Panc1 (cell line): ENCODE results near the gene LPP. TPM values are rescaled to one million over a fixed set of nuclear protein-coding genes. Genes with fewer than 3 reads are reported as not detected.
A peak's percentile ranks its signal among the peaks of the same experiment; 100 is the strongest.

Source experiments
- ATAC-seq: fragments of 200-7000 bp; cut with Tn5 transposase; 2 replicates; pipeline ENCODE4 v1.9.1; 2020; ENCODE audit warnings: mild to moderate bottlenecking, moderate library complexity
- BruUV-seq: library from RNA; stranded (reverse); fragments of 400-500 nt; replicated peaks from 2 replicates; lab custom pipeline; 2021; lab: Mats Ljungman, UMichigan
- CTCF ChIA-PET: fragments of 300-600 bp; sonication (Branson Sonifier 250); formaldehyde crosslinking; loops from one replicate; lab custom pipeline; 2022; ENCODE audit warnings: antibody characterized with exemption; lab: Charles Lee
- POLR2A ChIA-PET: fragments of 300-600 bp; sonication (Branson Sonifier 250); formaldehyde crosslinking; loops from one replicate; lab custom pipeline; 2022; ENCODE audit warnings: antibody characterized with exemption; lab: Charles Lee
- DNase-seq: peaks from one replicate; pipeline ENCODE4 v3.0.0-alpha.2; 2010; ENCODE audit warnings: low read depth, low spot score
- H3K27ac ChIP-seq: 2 replicates; pipeline ENCODE4 v1.5.1; 2011; ENCODE audit warnings: mild to moderate bottlenecking, low read length, inconsistent platforms
- H3K27me3 ChIP-seq: fragments of 200-500 bp; sonication (Bioruptor generic); 2 replicates; pipeline ENCODE4 v1.6.0; 2014; ENCODE audit warnings: low read length, inconsistent platforms; ENCODE audit not compliant: control insufficient read depth, insufficient read depth
- H3K36me3 ChIP-seq: fragments of 200-500 bp; sonication (Bioruptor generic); 2 replicates; pipeline ENCODE4 v1.5.1; 2014; ENCODE audit warnings: inconsistent platforms, mild to moderate bottlenecking, low read length, moderate library complexity; ENCODE audit not compliant: control insufficient read depth, insufficient read depth
- H3K4me1 ChIP-seq: 2 replicates; pipeline ENCODE4 v1.5.1; 2011; ENCODE audit warnings: inconsistent platforms, mild to moderate bottlenecking, low read length, moderate library complexity; ENCODE audit not compliant: control insufficient read depth, insufficient read depth
- H3K4me3 ChIP-seq, 2 experiments: 2 replicates each; pipeline ENCODE4 v1.5.1; 2011 to 2012; ENCODE audit warnings: low read depth in 2 of 2, low read length in 2 of 2, mild to moderate bottlenecking in 2 of 2, inconsistent platforms in 1 of 2, moderate library complexity in 1 of 2
- H3K9me3 ChIP-seq: fragments of 200-500 bp; sonication (Bioruptor generic); 2 replicates; pipeline ENCODE4 v1.5.1; 2014; ENCODE audit warnings: low read depth, mild to moderate bottlenecking, inconsistent platforms, low read length, moderate library complexity; ENCODE audit not compliant: control insufficient read depth, insufficient read depth
- POLR2AphosphoS5 ChIP-seq: IDR thresholded peaks from 2 replicates; pipeline ENCODE4 v1.6.1; 2012; ENCODE audit warnings: mild to moderate bottlenecking, low read depth, low read length, moderate library complexity
- SIN3A ChIP-seq: IDR thresholded peaks from 2 replicates; pipeline ENCODE4 v1.6.1; 2012; ENCODE audit warnings: low read depth, mild to moderate bottlenecking, low read length, moderate library complexity, borderline replicate concordance; ENCODE audit not compliant: insufficient read depth
- TCF7L2 ChIP-seq: IDR thresholded peaks from 2 replicates; pipeline ENCODE4 v1.6.1; 2011; ENCODE audit warnings: mild to moderate bottlenecking, low read depth, low read length, inconsistent platforms
- in situ Hi-C: cut with HindIII; loops from 2 replicates; pipeline ENCODE4 v1.10.0; 2016; ENCODE audit warnings: low sequenced_read_pairs, low pct_unique_long_range_greater_than_20kb
- intact Hi-C: fragments of 100-400 bp; cut with micrococcal nuclease; formaldehyde crosslinking; loops from one replicate; pipeline ENCODE4 v1.10.0; 2022; ENCODE audit not compliant: unreplicated experiment
- total RNA-seq: library from RNA; stranded (reverse); gene quantifications from one replicate; pipeline ENCODE4 v1.2.1, GENCODE V29; 2021; ENCODE audit not compliant: unreplicated experiment
- TF ChIP-seq, protein P1 (sequence below): fragments of 450-650 bp; IDR thresholded peaks from 2 replicates; pipeline ENCODE4 v1.5.1; 2017; ENCODE audit warnings: mild to moderate bottlenecking
- TF ChIP-seq, protein P2 (sequence below), 2 experiments: IDR thresholded peaks; 2 replicates each; pipeline ENCODE4 v1.6.1; 2011 to 2012; ENCODE audit warnings: low read depth in 2 of 2, control low read depth in 1 of 2, low read length in 1 of 2, mild to moderate bottlenecking in 1 of 2, moderate library complexity in 1 of 2; ENCODE audit not compliant: insufficient read depth in 1 of 2

LPP gene
- total RNA-seq, 1 experiment from 2014 or later = 90.0 TPM

DNA sequence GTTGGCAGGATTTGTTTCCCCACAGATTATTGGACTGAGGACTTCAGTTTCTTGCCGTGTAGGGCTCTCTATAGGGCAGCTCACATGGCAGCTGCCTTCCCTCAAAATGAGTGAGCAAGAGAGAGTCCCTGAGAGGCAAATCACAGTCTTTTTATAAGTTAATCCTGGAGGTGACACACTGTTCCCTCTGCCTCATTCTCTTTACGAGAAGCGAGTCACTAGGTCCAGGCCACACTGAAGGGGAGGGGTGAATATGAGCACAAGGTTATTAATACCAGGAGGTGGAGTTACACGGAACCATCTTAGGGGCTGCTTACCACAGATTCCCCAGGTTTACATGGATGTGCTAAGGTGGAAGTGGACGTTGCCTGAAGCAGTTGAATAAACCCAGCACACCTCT, 77.0 kb downstream of the LPP start:
- ChIA-PET POLR2A (no interaction called here), CTCF (no interaction called here)
- intact Hi-C loops (no loop called here), in situ Hi-C loops (no loop called here)
- H3K36me3 ChIP-seq = no peaks in the 10 kb centered on the region
- TF ChIP-seq TCF7L2 (no peak), SIN3A (no peak), POLR2AphosphoS5 (no peak)
- TF ChIP-seq, protein P1, sequence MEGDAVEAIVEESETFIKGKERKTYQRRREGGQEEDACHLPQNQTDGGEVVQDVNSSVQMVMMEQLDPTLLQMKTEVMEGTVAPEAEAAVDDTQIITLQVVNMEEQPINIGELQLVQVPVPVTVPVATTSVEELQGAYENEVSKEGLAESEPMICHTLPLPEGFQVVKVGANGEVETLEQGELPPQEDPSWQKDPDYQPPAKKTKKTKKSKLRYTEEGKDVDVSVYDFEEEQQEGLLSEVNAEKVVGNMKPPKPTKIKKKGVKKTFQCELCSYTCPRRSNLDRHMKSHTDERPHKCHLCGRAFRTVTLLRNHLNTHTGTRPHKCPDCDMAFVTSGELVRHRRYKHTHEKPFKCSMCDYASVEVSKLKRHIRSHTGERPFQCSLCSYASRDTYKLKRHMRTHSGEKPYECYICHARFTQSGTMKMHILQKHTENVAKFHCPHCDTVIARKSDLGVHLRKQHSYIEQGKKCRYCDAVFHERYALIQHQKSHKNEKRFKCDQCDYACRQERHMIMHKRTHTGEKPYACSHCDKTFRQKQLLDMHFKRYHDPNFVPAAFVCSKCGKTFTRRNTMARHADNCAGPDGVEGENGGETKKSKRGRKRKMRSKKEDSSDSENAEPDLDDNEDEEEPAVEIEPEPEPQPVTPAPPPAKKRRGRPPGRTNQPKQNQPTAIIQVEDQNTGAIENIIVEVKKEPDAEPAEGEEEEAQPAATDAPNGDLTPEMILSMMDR = no peak
- TF ChIP-seq, protein P2, sequence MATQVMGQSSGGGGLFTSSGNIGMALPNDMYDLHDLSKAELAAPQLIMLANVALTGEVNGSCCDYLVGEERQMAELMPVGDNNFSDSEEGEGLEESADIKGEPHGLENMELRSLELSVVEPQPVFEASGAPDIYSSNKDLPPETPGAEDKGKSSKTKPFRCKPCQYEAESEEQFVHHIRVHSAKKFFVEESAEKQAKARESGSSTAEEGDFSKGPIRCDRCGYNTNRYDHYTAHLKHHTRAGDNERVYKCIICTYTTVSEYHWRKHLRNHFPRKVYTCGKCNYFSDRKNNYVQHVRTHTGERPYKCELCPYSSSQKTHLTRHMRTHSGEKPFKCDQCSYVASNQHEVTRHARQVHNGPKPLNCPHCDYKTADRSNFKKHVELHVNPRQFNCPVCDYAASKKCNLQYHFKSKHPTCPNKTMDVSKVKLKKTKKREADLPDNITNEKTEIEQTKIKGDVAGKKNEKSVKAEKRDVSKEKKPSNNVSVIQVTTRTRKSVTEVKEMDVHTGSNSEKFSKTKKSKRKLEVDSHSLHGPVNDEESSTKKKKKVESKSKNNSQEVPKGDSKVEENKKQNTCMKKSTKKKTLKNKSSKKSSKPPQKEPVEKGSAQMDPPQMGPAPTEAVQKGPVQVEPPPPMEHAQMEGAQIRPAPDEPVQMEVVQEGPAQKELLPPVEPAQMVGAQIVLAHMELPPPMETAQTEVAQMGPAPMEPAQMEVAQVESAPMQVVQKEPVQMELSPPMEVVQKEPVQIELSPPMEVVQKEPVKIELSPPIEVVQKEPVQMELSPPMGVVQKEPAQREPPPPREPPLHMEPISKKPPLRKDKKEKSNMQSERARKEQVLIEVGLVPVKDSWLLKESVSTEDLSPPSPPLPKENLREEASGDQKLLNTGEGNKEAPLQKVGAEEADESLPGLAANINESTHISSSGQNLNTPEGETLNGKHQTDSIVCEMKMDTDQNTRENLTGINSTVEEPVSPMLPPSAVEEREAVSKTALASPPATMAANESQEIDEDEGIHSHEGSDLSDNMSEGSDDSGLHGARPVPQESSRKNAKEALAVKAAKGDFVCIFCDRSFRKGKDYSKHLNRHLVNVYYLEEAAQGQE (IDR thresholded peaks at IDR 0.05; ENCODE audit: insufficient read depth in 1 of 2, low read depth in 2 of 2, low read length in 1 of 2) = no peak
- BruUV-seq = no TSS peak
- H3K4me1 ChIP-seq = no peaks in the 10 kb centered on the region
- ATAC-seq (peak; percentile 81; the same call in 1 of the 2 replicates), DNase-seq (peak; percentile 67)
- no peak overlapping the region for H3K27ac ChIP-seq
- no peaks in the 10 kb centered on the region for H3K9me3 ChIP-seq
- no peaks in the 10 kb centered on the region for H3K27me3 ChIP-seq
- no peak overlapping the region for H3K4me3 ChIP-seq

DNA sequence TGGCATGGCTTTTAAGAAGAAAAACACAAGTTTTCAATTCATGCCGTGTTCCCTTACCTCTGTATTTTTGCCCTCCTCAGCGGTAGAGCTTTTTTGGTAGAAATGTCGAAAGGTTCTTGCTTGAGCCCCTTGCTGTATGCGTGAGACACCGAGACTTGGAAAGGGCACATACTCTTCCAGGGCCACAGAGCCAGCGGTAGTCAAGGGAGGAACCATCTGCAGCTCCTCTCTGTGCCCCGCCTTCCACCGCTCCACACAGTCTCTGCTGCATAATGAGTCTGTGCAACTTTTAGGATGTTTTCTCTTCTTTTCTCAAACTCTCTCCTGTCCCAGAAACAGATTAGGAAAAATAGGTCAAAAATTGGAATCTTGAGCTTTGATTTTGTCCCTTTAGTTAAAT, 77.5 kb downstream of the LPP start:
- ATAC-seq (peak; percentile 67; the same call in 1 of the 2 replicates), DNase-seq (no peak)
- BruUV-seq = no TSS peak
- TF ChIP-seq TCF7L2 = no peak
- TF ChIP-seq, protein P2 (IDR thresholded peaks at IDR 0.05; ENCODE audit: insufficient read depth in 1 of 2, low read depth in 2 of 2, low read length in 1 of 2) = no peak
- TF ChIP-seq, protein P1 = no peak
- no peak for TF ChIP-seq POLR2AphosphoS5
- TF ChIP-seq SIN3A = no peak
- intact Hi-C loops = no loop called here
- H3K9me3 ChIP-seq = no peaks in the 10 kb centered on the region
- H3K4me3 ChIP-seq = no peak overlapping the region
- ChIA-PET POLR2A (no interaction called here), CTCF (no interaction called here)
- H3K4me1 ChIP-seq = no peaks in the 10 kb centered on the region
- no peaks in the 10 kb centered on the region for H3K36me3 ChIP-seq
- no peaks in the 10 kb centered on the region for H3K27me3 ChIP-seq
- H3K27ac ChIP-seq = no peak overlapping the region
- in situ Hi-C loops = no loop called here
